Activated CD4-positive, CD25-positive, alpha-beta regulatory T cell treated with anti-CD3 and anti-CD28 coated beads, Interleukin-2, amount 50 U/mL, for 16 hours (primary cell): ENCODE measurements around the gene EVA1C.
"Not testable (repeated sequence)": the region's sequence is repeated elsewhere in the genome, so short reads cannot be mapped to it uniquely, and the experiment has no call there.

Source experiments
- DNase-seq: peaks from one replicate; pipeline ENCODE4 v3.0.0-alpha.2; 2020; ENCODE audit warnings: low read depth, low spot score

Gene EVA1C

GRCh38 chr21:32424674-32425073 lies 12.2 kb downstream of the EVA1C start:
- DNase-seq: no peak

DNA sequence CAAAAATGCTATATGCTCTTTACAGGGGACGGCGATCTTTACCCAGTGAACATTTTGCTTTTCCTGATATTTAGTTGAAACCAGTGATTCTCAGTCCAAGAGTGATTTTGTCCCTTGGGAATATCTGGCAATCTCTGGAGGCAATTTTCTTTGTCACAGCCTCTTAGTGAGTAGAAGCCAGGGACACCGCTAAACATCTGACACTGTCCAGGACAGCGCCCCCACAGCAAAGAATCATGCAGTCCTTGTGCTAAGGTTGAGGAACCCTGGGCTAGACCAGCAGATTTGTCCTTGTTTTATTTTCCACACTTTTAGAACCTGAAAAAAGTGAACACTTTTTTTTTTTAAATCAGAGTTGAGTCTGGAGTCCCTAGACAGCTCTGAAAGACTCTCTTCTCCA lies 13.1 kb downstream of the EVA1C start:
- no peak for DNase-seq

GRCh38 chr21:32426066-32426465 lies 13.6 kb downstream of the EVA1C start:
- DNase-seq: no peak

DNA sequence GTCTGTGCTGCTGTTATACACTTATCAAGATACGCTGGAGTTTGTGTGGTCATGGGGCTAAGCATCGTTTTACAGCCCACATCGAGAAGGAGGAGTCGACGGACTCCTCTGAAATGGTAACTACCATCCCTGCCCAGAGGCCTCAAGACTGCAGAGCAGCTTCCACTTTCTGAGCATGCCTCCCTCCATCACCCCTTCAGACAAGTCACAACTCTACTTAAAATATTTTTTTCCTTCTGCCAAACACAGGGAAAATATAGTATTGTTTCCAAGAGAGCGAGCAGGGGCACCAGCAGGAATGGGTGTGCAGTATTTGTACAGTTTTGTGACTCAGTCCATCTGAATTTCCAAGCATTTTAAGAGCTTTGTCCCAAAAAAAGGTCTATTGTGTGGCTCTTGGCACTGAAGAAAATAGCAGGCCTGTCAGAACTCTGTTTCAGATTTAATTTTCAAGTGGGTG lies 14.1 kb downstream of the EVA1C start:
- no peak for DNase-seq

- no peak for DNase-seq
These were observed 15.6 kb downstream of the EVA1C start for GRCh38 chr21:32427958-32428623.

DNA sequence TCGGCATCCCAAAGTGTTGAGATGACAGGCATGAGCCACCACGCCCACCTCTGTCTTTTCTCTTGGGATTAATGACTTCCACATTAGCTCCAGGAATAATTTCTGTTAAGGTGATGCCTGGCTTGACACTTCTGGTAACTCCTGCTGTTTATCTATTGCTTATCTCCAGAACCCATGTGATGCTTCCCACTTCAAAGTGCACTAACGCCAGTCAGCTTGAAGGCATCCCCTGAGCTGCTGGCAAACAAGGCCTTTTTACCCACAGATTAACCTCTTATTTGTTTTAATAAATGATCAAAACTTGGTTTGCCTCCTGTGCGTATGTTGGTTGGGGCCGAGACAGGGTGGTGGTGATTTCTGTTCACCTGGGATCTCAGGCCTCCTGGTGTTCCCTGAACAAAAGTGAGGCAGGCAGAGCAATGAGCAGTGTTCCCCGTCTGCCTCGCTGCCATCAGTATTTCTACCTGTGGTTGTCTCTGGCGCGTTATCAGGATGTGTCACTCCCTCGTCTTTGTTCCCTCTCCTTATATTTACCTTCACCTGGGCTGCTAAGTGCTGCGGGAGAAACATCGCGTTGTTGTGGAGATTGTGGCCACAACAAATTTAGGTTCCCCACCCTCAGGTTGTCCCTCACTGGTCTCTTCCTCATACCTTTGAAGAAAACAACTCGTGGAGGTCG lies 20.6 kb downstream of the EVA1C start:
- DNase-seq: not testable (repeated sequence)

DNA sequence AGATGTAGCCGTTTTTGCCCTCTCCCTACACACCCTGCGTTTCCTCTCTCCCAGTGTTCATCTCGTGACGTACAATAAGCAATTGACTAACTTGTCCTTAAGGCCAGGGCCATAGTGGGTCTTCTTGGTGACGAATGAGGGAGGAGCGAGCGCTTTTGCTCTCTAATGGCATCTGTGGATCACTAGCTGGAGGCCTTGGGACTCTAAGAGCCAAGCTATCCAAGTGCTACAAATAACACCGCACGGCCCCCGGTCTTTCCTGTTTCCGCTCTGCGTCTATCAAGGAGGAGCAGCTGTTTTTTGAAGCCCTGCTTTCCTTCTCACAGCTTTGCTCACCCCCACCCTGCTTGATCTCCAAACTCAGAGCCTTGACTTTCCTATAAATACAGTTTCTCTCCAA lies 25.2 kb downstream of the EVA1C start:
- no peak for DNase-seq

- DNase-seq: no peak
These were observed 30.2 kb downstream of the EVA1C start for GRCh38 chr21:32442566-32443318.

GRCh38 chr21:32445101-32445500 lies 32.6 kb downstream of the EVA1C start:
- no peak for DNase-seq

GRCh38 chr21:32446440-32446839 lies 33.9 kb downstream of the EVA1C start:
- not testable (repeated sequence) for DNase-seq

DNA sequence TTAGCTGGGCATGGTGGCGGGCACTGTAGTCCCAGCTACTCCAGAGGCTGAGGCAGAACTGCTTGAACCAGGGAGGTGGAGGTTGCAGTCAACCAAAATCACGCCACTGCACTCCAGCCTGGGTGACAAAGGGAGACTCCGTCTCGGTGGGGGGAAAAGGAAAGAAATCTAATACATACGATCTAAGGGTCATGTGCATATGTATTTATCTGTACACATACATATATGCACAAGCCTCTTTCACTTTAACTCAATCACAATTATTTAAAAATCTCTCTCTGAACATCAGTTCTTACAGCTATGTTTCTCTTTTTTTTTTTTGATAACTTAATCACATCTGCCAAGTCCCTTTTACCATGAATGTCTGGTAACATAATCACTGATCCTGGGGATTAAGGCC lies 34.7 kb downstream of the EVA1C start:
- no peak for DNase-seq

- no peak for DNase-seq
These were observed 36.5 kb downstream of the EVA1C start for GRCh38 chr21:32448803-32449594.

- DNase-seq: not testable (repeated sequence)
These were observed 38.6 kb downstream of the EVA1C start for GRCh38 chr21:32450881-32451701.

- DNase-seq: not testable (repeated sequence)
These were observed 39.7 kb downstream of the EVA1C start for GRCh38 chr21:32452191-32452590.

GRCh38 chr21:32452641-32453040 lies 40.1 kb downstream of the EVA1C start:
- no peak for DNase-seq

DNA sequence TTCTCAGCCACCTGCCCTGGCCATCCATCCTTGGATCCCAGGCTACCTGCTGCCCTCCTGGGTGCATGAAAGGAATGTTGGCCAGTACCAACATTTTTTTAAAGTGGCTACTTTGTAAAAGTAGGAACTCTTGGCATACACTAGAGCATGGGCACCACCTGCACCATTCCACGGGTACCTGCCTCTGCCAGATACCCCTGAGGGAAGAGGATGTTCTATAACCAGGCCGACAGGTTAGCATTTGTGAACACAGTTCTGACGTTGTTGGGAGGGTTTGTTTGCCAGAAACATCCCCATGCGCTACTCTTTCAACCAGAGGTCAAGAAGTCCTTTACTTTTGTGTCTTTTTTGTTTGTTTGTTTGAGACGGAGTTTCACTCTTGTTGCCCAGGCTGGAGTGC lies 43.0 kb downstream of the EVA1C start:
- no peak for DNase-seq

DNA sequence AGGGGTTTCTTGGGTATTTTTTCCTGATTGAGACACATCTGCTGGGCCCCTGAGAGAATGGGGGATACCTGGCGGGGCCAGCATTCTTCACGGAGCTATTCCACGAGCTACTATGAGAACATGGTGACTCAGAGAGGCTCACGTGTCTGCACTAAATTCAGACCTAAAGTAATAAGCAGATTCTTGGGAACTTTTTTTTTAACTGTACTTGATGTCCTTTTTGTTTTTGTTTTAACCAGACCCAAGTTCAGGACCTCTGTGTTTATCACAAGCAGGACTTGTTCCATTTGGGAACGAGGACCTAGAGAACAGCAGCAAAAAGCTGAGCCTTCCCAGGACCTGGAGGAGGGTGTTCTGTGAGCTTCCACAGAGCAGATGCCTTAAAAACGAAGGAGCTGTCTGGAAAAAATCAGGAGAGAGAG lies 44.0 kb downstream of the EVA1C start:
- no peak for DNase-seq

- no peak for DNase-seq
These were observed 44.9 kb downstream of the EVA1C start for GRCh38 chr21:32457360-32457840.

- no peak for DNase-seq
These were observed 45.5 kb downstream of the EVA1C start for GRCh38 chr21:32457962-32458361.

GRCh38 chr21:32459972-32460371 lies 47.5 kb downstream of the EVA1C start:
- no peak for DNase-seq

DNA sequence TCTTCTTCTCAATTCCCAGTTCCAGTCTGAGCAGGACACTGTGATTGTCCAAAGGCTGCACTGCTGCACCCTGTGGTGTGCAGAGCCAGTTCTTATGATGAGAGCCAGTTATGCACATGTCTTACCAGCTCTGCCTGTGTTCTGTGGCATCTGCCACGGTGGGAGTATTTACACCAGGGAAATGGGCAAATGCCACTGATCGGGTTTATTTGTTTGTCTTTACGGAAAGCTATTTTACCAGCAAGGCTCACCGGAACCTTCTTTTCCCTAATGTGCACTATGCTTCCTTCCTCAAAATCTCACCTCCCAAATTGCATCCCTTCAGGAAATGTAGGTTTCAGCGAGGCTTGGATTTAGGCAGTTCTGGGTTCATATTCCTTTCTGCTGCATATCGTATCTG lies 49.0 kb downstream of the EVA1C start:
- DNase-seq: no peak
